Type B pancreatic cell (in vitro differentiated cells): ENCODE measurements around the gene PACC1. TPM values are rescaled to one million over a fixed set of nuclear protein-coding genes. Genes with fewer than 3 reads are reported as not detected.

Source experiments
- DNase-seq: peaks from one replicate; pipeline ENCODE4 v3.0.0; 2021; ENCODE audit warnings: mixed read lengths; ENCODE audit not compliant: unreplicated experiment; ENCODE audit errors: extremely low spot score
- H3K27ac Mint-ChIP-seq: 2 replicates; pipeline ENCODE4 v1.8.0; 2021; ENCODE audit warnings: mild to moderate bottlenecking, mixed read lengths
- H3K27me3 Mint-ChIP-seq: 2 replicates; pipeline ENCODE4 v1.8.0; 2021; ENCODE audit warnings: mixed read lengths
- H3K36me3 Mint-ChIP-seq: 2 replicates; pipeline ENCODE4 v1.8.0; 2021; ENCODE audit warnings: mixed read lengths
- H3K4me1 Mint-ChIP-seq: one replicate; pipeline ENCODE4 v1.8.0; 2021; ENCODE audit warnings: mixed read lengths; ENCODE audit not compliant: unreplicated experiment
- H3K4me3 Mint-ChIP-seq: 2 replicates; pipeline ENCODE4 v1.8.0; 2021; ENCODE audit warnings: mild to moderate bottlenecking, mixed read lengths
- H3K9me3 Mint-ChIP-seq: 2 replicates; pipeline ENCODE4 v1.8.0; 2021; ENCODE audit warnings: mixed read lengths
- total RNA-seq: library from RNA; stranded (reverse); gene quantifications from 2 replicates; pipeline ENCODE4 v1.2.1, GENCODE V29; 2021; ENCODE audit warnings: low replicate concordance
- TF ChIP-seq, protein P1 (sequence below): fragments of 200-600 bp; sonication (generic); conservative IDR thresholded peaks from 2 replicates; pipeline ENCODE4 v1.5.0; 2021; ENCODE audit warnings: antibody characterized with exemption, mild to moderate bottlenecking

PACC1 gene
- total RNA-seq, 1 donor from 2014 or later: 20.4 TPM

DNA sequence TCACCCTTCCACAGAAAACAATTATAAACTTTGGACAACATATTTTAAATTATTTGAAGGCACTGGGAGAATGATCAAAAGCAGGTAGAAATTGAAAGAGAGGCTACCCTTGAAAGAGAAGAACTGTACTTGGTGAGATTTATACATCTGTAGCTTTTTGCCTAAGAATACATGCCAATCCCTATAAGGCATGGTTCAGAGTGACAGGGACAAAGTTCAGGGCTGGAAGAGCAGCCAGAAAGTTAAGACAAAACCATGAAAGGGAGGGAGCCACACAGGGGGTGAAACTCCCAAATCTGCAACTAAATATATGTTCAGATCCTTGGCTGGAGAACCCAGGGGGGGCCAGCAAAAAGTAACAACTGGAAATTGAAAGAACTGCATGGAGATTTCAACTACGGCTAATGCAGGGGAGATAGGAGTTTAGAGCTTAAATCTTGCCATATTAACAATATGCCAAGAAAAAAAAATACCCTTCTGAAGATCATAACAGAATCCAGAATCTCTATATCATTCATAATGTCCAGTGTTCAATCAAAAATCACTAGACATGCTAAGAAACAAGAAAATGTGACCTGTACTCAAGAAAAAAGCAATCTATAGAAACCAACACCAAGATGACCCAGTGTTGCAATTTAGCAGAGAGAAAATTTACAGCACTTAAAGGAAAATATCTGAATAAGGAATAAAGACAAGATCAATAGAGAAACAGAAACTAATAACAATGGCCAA lies 25.5 kb downstream of the PACC1 start:
- DNase-seq: no peak
- H3K36me3 Mint-ChIP-seq: peaks cover 42% of the 10 kb centered on the region
- no peaks in the 10 kb centered on the region for H3K4me1 Mint-ChIP-seq
- H3K4me3 Mint-ChIP-seq: no peak overlapping the region
- TF ChIP-seq, protein P1, sequence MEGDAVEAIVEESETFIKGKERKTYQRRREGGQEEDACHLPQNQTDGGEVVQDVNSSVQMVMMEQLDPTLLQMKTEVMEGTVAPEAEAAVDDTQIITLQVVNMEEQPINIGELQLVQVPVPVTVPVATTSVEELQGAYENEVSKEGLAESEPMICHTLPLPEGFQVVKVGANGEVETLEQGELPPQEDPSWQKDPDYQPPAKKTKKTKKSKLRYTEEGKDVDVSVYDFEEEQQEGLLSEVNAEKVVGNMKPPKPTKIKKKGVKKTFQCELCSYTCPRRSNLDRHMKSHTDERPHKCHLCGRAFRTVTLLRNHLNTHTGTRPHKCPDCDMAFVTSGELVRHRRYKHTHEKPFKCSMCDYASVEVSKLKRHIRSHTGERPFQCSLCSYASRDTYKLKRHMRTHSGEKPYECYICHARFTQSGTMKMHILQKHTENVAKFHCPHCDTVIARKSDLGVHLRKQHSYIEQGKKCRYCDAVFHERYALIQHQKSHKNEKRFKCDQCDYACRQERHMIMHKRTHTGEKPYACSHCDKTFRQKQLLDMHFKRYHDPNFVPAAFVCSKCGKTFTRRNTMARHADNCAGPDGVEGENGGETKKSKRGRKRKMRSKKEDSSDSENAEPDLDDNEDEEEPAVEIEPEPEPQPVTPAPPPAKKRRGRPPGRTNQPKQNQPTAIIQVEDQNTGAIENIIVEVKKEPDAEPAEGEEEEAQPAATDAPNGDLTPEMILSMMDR: no peak
- H3K9me3 Mint-ChIP-seq: no peaks in the 10 kb centered on the region
- no peak overlapping the region for H3K27ac Mint-ChIP-seq
- no peaks in the 10 kb centered on the region for H3K27me3 Mint-ChIP-seq

DNA sequence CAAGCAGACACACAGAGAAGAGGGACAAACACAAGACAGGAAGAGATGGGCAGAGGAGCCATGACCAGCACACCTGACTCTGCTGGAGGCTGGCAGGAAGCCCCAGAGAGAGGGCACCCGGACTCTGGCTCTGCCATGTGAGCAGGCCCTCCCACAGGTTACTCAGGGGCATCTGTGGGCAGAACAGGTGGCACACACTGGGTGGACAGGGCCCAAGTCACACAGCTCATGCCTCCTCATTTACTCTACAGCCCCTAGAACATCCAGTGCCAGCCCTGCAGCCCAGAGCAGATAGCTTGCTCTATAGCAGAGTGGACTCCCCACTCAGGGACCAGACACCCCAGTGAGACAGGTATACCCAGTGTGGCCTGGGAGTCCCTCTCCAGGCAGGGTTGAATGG lies 28.7 kb downstream of the PACC1 start:
- TF ChIP-seq, protein P1: no peak
- DNase-seq: no peak
- Mint-ChIP-seq H3K27ac (no peak overlapping the region), H3K36me3 (peaks cover 38% of the 10 kb centered on the region), H3K4me1 (no peaks in the 10 kb centered on the region), H3K27me3 (no peaks in the 10 kb centered on the region), H3K9me3 (no peaks in the 10 kb centered on the region), H3K4me3 (no peak overlapping the region)

DNA sequence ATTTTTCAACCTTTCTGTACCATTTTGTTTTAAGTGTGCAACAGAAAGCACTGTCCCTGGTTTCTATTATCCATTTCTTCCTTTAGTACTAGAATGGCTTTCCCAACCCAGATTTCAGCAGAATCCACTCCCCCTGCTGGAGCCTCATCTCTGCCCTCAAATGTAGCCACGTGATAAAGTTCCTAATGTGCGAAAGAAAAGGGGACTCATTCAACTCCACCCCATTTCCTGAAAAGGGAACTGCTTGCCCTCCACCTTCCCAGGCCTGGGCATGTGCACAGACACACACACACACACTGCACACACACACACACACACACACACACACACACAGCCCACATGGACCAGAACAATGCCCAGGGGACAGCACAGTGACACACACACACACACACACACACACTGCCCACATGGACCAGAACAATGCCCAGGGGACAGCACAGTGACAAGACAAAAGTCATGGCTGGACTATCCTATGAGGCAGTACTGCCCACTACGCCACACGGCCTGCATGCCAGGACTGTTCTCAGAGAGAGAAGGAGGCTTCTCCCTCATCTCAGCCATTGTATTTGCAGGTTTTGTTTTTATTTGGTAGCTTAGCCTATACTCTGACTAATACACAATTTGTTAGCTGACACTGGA lies 33.2 kb downstream of the PACC1 start:
- Mint-ChIP-seq H3K9me3 (no peaks in the 10 kb centered on the region), H3K27ac (no peak overlapping the region), H3K27me3 (no peaks in the 10 kb centered on the region), H3K36me3 (peaks cover 29% of the 10 kb centered on the region), H3K4me3 (no peak overlapping the region), H3K4me1 (no peaks in the 10 kb centered on the region)
- DNase-seq: no peak
- TF ChIP-seq, protein P1: no peak

DNA sequence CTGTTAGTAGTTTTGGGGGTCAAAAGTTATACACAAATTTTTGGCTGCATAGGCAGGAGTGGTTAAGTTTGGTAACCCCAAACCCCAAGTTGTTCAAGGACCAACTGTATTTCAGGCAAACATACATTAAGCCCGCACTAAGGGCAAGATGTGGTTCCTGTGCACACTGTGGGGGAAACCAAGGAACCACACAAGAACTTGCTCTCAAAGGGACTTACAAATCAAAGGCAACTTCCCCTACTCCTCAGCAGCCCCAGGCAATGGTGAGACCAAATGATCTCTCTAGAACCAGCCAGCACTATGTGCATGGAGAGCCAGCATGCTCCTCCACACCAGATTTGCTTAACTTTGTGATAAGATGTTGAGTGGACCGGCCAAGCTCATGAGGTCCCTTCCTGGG lies 35.3 kb downstream of the PACC1 start:
- TF ChIP-seq, protein P1: no peak
- H3K4me1 Mint-ChIP-seq: no peaks in the 10 kb centered on the region
- DNase-seq: no peak
- H3K27ac Mint-ChIP-seq: no peak overlapping the region
- no peaks in the 10 kb centered on the region for H3K27me3 Mint-ChIP-seq
- no peaks in the 10 kb centered on the region for H3K9me3 Mint-ChIP-seq
- peaks cover 31% of the 10 kb centered on the region for H3K36me3 Mint-ChIP-seq
- no peak overlapping the region for H3K4me3 Mint-ChIP-seq

DNA sequence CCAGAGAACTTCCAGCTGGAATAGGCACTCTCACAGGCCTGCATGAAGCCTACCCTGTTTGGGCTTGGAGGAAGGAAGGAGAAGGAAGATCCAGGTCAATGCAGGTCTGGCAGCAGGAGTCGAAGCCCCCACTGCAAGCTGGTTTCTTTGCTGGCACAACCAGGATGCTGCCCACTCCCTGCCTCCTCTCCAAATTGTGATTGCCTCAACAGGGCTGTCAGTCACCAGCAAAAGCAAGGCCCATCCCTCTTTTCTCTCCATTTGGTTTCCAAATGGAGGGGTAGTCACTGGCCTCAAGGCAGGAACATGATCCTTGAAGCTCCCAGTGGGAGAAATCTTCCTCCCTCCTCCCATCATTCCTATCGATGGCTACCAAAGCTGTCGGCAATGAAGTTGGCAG lies 37.0 kb downstream of the PACC1 start:
- DNase-seq: no peak
- no peaks in the 10 kb centered on the region for H3K4me1 Mint-ChIP-seq
- H3K27ac Mint-ChIP-seq: no peak overlapping the region
- peaks cover 42% of the 10 kb centered on the region for H3K36me3 Mint-ChIP-seq
- no peaks in the 10 kb centered on the region for H3K27me3 Mint-ChIP-seq
- TF ChIP-seq, protein P1: no peak
- no peaks in the 10 kb centered on the region for H3K9me3 Mint-ChIP-seq
- no peak overlapping the region for H3K4me3 Mint-ChIP-seq
